GM18519 (cell line): ENCODE data around the gene GPR137B.

Experiments used
- ATAC-seq: cut with Tn5 transposase; IDR thresholded peaks from one replicate; pipeline ENCODE4 v1.9.1; 2021; ENCODE audit warnings: mild to moderate bottlenecking, moderate library complexity; ENCODE audit not compliant: unreplicated experiment, low FRiP score

GPR137B gene

DNA sequence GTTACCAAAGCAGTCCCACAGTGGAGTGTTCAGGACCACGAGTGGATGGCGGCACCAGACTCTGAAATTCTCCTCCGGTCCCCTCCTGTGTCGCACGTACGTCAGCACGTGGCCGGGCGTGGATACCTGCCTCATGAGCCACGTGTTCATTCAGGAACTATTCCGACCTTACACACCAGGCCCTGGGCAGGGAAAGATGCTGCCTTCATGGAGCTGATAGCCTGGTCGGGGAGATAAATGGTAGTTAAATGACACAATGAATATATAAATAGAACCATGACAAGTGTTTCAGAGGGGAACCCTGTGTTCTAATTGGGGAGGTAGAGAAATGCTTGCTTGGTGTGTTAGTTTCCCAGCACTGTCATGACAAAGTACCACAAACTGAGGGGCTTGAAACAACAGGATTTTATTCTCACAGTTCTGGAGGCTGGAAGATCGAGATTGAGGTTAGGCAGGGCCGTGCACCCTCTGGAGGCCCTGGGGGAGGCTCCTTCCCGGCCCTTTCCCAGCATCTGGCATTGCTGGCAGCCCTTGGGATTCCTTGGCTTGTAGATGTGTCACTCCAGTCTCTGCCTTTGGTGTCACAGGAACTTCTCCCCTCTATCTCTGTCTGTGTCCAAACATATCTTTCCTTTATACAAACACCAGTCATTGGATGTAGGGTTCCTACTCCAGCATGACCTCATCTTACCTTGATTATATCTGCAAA is 28.9 kb upstream of the GPR137B start:
- no peak for ATAC-seq

DNA sequence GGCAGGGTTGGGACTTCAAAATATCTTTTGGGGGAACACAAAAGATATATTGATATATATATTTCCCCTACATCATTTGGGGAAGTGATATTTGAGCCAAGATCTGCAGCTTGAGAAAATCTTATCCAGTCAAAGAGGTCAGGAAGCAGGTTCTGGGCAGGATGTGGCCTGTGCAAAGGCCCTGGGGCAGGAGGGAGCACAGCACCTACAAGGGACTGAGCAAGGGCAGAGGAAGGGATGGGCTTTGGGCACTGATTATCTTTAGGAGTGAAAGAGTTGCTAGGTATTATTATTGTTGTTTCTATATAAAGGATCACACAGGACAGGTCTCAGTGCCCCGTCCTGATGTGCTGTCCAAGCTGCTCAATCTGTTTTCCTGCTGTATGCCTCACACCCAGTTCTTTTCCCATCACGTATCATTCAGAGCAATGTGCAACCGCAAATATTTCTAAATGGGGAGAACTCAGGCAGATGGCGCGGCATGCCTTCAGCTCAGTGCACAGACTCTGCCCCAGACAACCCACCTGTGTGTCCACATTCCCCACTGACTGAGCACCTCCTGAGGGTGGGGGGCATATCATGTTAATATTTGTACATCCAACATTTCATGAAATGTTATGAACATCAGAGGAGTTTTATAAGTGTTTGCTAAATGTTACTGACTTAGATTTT is 28.1 kb upstream of the GPR137B start:
- ATAC-seq: no peak

DNA sequence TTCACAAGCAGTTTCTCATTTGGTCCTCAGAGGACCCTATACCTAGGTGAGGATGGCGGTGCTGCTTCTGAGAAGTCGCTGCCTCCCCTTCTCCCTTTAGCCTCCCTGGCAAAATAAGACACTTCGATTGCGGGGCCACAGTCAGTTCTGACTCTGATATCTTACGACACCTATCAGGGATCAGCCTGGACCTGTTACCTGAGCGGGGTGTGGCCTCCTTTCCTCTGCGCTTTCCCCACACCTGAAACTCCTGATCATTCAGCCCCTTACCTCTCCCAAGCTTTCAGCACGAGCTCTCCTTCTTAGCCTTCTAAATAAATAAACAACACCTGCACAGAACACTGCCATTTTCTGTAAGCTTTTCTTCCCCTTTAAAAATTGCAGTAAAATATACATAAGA is 24.6 kb upstream of the GPR137B start:
- ATAC-seq: no peak

DNA sequence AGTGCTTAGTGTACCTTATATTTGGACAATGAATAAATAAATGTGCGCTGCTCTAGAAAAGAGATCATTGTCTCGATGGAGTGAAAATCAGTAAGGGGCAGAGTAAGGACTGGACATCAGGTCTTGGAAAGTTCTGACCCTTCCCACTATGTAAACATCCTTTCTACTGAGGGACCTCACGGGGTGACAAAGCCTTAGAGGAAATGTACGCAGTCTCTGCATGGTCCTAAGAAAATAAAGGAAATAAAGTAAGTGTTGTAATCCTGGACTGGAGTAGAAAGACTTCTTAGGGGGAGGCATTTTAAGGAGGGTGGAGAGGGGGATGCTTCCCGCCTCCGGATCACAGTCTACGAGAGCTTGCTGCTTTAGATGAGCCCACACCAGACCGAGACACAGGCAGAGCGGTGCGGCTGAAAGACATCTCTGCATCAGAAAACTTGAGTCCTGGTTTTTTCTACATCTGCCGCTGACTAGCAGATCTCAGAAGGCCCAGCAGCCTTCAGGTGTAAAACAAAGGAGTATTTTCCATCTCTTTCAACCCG is 22.3 kb upstream of the GPR137B start:
- ATAC-seq: no peak

DNA sequence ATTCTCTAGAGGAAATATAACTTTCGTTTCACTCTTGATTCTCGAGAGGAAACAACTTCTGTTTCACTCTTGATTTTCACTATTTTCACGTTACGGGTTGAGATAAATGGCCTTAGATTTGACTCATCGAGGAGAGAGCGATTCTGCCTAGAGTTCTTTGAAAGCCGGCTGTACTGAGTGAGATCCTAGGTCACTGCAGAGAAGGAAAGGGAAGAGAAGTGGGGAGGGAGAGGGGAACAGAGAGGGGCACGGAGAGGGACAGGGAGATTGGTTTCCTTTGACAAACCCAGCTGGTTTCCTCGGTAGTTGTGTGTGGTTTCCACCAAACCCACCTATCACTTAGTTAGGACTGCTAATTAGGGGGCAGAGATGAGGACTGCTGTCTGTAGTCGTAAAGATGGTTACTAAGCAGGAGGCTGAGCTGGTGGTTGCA is 21.6 kb upstream of the GPR137B start:
- peak; percentile 36 for ATAC-seq

DNA sequence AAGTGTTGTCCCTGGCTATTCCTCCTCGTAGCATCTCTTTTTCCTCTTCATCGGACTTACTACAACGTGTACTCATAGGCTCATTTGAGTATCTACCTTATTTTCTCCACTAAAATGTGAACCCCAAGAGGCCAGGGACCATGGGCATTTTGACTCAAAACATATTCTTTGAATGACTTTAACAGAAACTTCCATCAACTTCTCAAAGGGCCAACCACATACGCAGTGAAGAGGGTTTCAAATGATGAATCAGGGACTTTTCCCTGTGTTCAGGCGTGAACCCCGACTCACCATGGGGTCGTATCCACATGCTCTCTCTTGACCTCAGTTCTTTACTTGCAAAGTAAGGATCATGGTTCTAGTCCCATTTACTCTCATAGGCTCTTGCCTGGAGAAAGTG is 20.2 kb upstream of the GPR137B start:
- ATAC-seq: peak; percentile 46

DNA sequence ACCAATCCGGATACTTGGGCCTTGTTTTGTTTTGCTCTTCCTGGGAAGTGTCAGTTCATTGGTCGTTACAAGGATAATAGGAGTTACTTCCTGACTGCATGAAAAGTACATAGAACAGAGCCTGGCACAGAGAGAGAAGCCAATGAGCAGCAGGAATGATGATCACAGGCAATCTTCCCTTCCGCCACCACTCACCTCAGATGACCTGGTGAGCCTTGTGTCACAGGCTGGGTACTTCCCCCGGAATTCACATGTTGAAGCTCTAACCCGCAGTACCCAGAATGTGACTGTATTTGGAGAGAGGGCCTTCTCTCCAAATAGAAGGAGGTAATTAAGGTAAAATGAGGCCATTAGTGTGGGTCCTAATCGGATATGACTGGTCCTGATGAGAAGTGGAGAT is 18.8 kb upstream of the GPR137B start:
- ATAC-seq: no peak

DNA sequence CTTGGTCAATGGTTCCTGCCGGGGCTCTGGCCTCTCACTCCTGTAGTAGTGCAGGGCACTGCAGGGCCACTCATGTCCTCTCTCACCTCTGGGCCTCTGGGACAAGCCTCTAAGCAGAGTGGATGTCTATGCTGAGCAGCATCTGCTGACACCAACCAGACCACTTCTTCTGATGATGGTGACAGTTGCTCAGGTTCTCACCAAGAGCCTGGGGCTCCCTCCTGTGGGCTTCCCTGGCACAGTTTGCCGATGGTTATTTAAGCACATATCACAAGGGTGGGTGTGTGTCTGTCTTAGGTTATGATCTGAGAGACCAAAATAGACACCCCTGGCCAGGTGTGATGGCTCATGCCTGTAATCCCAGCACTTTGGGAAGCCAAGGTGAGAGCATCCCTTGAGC is 17.4 kb upstream of the GPR137B start:
- no peak for ATAC-seq

DNA sequence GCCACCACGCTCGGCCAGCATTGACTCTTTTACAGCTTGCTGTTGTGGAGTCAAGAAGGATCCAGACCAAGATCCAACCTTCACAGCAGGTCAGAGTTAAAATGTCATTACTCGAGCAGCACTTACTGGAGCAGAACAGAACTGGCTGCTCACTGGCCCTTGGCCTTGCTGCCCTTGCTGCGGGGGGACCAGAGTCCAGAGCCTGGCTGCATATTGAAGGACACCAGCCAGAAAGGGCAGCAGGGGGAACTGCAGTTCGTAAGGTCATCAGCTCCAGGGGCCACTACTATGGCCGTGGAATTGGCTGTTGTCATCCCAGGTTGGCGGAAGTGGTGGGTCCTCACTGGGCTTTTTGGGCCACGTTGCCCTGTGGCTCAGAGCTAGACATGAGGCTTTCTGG is 15.3 kb upstream of the GPR137B start:
- ATAC-seq: no peak

DNA sequence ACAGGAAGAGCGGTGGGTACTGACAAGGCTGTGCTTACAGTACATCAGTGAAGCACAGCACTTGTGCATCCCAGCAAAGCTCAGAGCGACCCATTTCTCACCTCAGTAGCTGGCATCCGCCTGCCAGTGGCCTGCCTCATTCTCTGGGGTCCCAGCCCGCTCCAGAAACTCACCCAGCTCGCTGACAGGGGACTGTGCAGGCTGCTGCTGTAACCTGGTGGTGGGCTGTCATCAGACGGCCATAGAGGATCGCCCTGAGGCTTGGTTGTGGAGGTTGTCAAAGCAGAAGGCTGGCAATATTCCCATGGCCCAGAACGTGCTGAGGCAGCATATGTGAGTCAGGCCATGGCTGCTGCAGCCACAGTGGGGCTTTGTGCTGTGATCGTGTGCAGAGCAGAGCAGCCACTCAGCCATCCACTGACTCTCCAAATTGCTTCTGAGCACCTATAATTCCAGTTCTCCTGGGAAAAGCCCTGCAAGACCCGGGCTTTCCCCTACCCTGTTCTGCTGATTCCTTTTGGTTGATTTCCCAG is 13.6 kb upstream of the GPR137B start:
- ATAC-seq: no peak

DNA sequence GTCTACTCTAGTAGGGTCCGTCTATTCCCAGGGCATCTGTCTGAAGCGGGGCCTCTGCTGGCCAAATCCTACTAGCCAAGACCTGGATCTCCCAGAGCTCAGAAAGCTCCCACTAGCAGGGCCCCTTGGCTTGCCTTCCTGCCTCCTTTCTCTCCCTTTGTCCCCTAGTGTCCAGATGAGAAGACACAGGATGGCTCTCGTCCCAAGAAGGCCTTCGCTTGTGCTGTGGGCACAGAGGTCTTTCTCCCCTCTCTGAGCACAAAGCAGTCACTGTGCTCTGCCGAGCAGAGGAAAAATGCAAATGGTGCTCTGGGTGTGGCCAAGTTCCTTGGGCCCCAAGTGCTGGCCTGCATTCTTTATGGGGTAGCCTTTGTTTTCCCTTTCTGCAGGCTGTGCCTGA is 13.0 kb upstream of the GPR137B start:
- ATAC-seq: no peak

DNA sequence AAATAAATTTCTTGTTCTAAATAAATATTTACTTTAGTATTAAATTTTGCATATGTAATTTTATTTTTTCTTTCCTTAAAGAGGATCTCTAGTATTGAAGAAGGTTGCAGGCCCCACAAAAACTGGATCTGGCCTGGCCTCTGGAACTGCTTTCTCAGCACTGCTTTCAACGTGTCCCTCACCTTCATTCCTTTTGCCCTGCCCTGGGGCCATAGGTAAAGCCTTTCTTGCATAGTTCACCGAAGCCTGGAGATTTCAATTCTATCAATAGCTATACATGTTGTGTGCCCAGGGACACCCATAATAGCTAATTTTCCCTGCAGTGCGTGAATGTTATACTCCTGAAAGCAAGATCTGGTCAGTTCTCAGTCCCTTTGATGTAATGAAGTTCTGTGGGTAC is 12.0 kb upstream of the GPR137B start:
- no peak for ATAC-seq

DNA sequence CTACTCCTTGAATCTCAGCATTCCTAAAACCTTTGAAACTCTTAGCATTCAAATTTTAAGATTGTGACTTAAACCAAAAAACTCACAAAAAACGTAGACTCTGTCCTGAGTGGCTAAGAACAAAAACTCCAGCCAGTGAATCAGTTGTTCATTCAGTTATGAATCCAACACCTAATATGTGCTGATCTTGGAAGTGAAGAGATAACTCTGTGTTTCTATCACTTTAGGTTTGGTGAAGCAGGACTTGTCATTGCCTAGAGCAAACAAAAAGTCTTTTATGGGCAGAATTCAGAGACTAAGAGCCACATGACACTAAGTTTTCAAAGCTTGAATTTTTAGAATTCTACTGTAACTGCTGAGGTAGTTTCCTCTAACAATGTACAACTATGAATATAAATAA is 10.4 kb upstream of the GPR137B start:
- ATAC-seq: no peak

DNA sequence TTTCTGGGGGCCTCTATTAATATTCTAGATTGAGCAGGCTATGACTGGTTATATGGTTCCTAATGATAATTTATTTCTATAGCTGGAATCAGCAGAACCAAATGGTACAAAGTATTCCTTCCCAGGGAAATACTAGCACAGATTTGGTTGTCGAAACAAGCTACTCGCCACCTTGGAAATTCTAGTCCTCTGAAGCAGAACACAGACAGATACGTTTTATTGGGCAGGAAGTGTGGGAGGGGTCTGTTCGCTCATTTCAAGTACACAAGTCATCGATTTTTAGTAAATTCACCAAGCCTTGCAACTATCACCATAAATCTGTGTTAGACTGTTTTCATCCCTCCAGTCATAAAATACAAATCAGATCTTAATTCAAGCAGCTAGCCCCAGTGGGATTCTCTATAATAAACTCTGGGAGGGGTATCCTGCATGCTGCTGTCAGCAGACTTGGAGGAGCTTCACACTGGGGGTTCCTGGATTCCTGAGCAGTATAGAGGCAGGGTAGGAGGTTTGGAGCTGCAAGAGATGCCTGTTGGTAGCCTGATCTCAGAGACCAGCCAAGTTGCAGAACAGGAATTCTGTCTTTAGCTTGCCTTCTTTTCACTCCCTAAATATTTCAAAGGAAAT is 9.8 kb upstream of the GPR137B start:
- ATAC-seq: no peak

DNA sequence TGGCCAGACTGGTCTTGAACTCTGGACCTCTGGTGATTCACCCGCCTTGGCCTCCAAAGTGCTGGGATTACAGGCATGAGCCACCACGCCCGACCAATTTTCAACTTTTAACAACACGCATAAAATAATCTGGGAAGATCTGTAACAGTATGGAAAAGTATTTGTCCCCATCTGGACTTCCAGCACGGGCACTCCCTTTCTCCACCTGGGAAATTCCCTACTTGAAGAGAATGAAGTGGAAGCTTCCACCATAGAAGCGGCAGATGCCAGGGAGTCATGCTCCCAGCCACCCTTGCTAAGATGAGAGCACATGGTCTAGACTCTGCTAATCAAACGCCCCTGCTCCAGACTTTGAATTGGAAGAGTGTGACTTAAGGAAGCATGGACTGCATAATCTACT is 9.0 kb upstream of the GPR137B start:
- ATAC-seq: no peak

DNA sequence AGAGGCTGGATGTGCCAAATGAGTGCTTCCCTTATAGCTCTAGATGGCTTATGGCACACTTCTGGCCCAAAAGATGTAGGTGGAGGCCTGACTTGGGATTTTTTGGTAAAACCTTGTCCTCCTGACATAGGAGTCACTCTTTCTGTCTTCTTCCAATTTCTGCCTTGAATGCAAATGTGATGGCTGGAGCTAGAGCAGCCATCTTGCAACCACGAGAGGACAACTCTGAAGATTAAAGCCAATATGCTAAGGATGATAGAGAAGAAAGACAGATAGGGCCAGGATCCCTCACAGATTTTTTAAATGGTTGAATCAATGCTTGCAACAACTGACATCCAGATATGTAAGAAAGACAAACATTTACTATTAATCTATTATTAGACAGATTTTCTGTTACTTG is 8.5 kb upstream of the GPR137B start:
- ATAC-seq: no peak

DNA sequence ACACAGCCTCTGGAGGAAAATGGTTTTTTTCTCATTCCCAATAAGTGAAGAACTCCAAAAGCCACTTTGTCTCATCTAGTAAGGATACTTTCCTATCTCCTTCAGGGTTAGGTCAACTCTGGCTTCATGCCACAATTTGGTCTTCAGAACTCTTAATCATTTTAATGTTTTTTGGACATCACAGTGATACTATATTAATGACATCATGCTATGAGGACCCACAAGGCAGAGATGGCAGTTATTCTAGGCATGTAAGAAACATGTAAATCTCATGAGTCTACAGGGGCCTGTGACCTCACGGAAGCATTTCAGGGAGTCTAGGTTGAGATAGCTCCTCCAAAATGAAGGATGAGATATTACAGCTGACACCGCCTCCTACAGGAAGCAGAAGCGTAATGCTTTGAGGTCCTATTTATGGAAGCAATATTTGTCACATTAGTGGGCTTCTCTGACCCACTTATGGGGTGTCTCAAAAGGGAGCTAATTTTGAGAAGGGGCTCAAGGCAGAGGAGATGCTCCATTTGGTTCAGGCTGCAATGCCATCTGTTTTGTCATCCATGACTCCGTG is 5.0 kb upstream of the GPR137B start:
- ATAC-seq: no peak

DNA sequence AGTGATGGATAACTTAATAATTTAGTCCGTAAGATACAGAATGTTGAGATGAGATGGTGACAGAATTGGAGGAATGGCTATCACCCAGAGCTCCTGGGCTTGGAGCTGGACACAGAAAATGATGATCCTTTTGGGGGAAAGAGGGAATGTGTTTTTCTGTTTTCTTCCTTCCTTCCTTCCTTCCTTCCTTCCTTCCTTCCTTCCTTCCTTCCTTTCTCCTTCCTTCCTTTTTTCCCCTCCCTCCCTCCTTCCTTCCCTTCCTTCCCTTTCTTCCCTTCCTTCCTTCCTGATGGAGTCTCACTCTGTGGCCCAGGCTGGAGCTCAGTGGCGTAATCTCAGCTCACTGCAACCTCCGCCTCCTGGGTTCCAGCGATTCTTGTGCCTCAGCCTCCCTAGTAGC is 2.8 kb upstream of the GPR137B start:
- ATAC-seq: no peak

DNA sequence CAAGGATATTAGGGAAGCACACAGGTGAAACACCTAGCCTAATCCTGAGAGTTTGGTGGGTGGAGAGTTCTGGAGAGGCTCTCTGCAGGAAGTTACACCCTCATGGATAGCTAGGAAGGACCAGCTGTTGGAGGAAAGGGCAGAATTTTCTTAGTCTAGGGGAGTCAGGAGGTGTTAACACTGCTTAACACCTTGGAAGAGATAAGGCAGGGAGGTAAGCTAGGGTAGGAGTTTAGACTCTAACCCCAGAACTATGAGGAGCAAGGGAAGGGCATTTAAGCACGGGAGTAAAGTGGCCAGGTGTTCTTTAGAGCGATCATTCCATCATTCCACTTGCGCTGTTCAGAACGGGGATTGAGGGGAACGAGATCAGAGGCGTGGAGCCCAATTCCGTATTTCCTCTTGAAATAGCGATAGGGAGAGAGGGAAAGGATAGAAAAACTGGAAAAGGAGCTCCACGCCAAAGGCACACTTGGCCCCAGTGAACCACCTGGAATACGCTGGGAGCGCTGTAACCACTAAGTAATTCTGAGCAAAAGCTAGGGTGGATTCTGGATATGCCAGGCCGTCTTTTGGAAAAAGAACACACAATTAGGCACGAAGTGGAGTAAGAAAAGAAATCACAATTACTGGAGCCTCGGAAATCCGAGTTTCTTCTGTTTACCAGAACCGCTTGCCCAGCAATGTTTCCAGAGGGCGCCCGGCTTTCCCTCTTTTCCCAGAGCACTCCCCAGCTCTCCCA is 1.5 kb upstream of the GPR137B start:
- ATAC-seq: no peak

DNA sequence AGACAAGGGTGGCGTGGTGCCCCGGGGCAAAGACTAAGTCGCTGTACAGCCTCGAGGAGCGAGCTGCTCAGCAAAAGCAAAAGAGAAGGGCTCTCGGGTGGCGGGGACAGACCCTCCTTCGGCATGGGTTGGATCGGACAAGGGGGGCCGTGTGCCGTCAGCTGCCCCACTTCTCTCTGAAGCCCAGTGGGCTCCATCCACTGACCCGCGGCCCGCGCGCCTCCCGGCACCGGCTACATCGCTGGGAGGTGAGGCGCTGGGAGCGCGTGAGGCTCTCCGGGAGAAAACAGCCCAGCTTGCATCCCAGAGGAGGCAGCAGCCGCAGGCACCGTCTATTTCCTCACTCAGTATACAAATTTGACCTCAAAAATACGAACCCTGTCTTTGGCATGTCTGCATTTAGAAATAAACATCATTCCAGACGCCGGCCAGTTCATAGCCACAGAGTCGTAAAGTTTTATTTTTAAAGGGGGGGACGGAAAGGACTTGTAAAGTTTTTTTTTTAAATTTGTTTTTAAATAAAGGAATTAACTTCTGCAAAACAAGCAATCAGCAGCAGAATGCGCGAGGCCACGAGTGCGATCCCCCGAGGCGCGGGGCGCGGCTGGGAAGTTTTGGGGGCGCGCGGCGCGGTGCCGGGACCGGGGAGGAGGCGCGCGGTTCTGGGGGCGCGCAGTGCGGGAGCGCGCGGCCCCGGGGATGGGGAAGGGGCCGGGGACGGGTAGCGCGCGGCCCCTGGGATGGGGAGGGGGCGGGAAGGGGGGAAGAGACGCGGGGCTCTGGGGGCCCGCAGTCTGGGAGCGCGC is 689 bp upstream of the GPR137B start:
- no peak for ATAC-seq
